ENCODE data around the gene ERCC2. TPM values are rescaled to one million over a fixed set of nuclear protein-coding genes. Genes with fewer than 3 reads are reported as not detected.

Gene ERCC2
- total and polyA plus RNA-seq, 2 of the 8 experiments (the other 6 are each of a cell fraction or from before 2014, with no cell fraction given) = 107 to 117 TPM

GRCh38 chr19:45406226-45407090 lies 36.1 kb upstream of the ERCC2 start, which contains the start of gene POLR1G (continued):
- TF ChIP-seq EP300 (IDR thresholded peaks at IDR 0.05; ENCODE audit: borderline replicate concordance in 1 of 2, low read depth in 2 of 2, low read length in 2 of 2) (peak in 1 of 2 experiments; percentile 99; a peak in 2 of 3 replicates), HDAC2 (IDR thresholded peaks at IDR 0.05; ENCODE audit: borderline replicate concordance in 1 of 2, low read depth in 2 of 2, low read length in 2 of 2) (peak; percentile 42 to 81; a peak in 1 of 4 replicates), NANOG (IDR thresholded peaks at IDR 0.05; ENCODE audit: insufficient read depth, low read depth, low read length, poor library complexity, severe bottlenecking) (no peak), KDM4A (IDR thresholded peaks at IDR 0.05; ENCODE audit: low read depth, low read length, severe bottlenecking) (peak; percentile 76)
